Hepatocyte (in vitro differentiated cells): ENCODE measurements around the gene EIF4ENIF1. TPM values are rescaled to one million over a fixed set of nuclear protein-coding genes. Genes with fewer than 3 reads are reported as not detected.
"Not testable (repeated sequence)": the region's sequence is repeated elsewhere in the genome, so short reads cannot be mapped to it uniquely, and the experiment has no call there.

Experiments used
- DNase-seq: peaks from one replicate; pipeline ENCODE4 v3.0.0-alpha.2; 2016; ENCODE audit warnings: low spot score
- H2AFZ ChIP-seq: fragments of 200-600 bp; sonication (generic); 2 replicates; pipeline ENCODE4 v1.6.0; 2016; ENCODE audit warnings: antibody characterized with exemption, mild to moderate bottlenecking
- H3K27ac ChIP-seq: fragments of 200-600 bp; sonication (generic); 2 replicates; pipeline ENCODE4 v1.5.1; 2016; ENCODE audit warnings: mild to moderate bottlenecking
- H3K27me3 ChIP-seq: fragments of 200-600 bp; sonication (generic); 2 replicates; pipeline ENCODE4 v1.6.1; 2016
- H3K36me3 ChIP-seq: fragments of 200-600 bp; sonication (generic); replicated peaks from 2 replicates; pipeline ENCODE4 v1.5.1; 2016; ENCODE audit warnings: low read depth; ENCODE audit not compliant: insufficient read depth
- H3K4me1 ChIP-seq: fragments of 200-600 bp; sonication (generic); 2 replicates; pipeline ENCODE4 v1.5.1; 2016; ENCODE audit warnings: mild to moderate bottlenecking, moderate library complexity; ENCODE audit not compliant: insufficient read depth
- H3K4me2 ChIP-seq: fragments of 200-600 bp; sonication (generic); 2 replicates; pipeline ENCODE4 v1.6.0; 2016
- H3K4me3 ChIP-seq: fragments of 200-600 bp; sonication (generic); 2 replicates; pipeline ENCODE4 v1.5.1; 2016; ENCODE audit warnings: mild to moderate bottlenecking
- H3K79me2 ChIP-seq: fragments of 200-600 bp; sonication (generic); 2 replicates; pipeline ENCODE4 v1.6.0; 2017; ENCODE audit warnings: mild to moderate bottlenecking
- H3K9me2 ChIP-seq: fragments of 200-600 bp; sonication (generic); replicated peaks from 2 replicates; pipeline ENCODE4 v1.6.0; 2017; ENCODE audit warnings: mild to moderate bottlenecking; ENCODE audit not compliant: insufficient read depth
- H3K9me3 ChIP-seq: fragments of 200-600 bp; sonication (generic); 2 replicates; pipeline ENCODE4 v1.5.1; 2016; ENCODE audit warnings: low read depth, mild to moderate bottlenecking
- H4K20me1 ChIP-seq: fragments of 200-600 bp; sonication (generic); 2 replicates; pipeline ENCODE4 v1.6.0; 2016; ENCODE audit warnings: mild to moderate bottlenecking; ENCODE audit not compliant: insufficient read depth, poor library complexity, severe bottlenecking
- EZH2 ChIP-seq: fragments of 200-600 bp; sonication (generic); IDR thresholded peaks from 2 replicates; pipeline ENCODE4 v1.6.1; 2016; ENCODE audit warnings: antibody characterized with exemption, mild to moderate bottlenecking, borderline replicate concordance
- EZH2phosphoT487 ChIP-seq: fragments of 200-600 bp; sonication (generic); IDR thresholded peaks from one replicate; pipeline ENCODE4 v1.6.1; 2018; ENCODE audit warnings: antibody characterized with exemption, mild to moderate bottlenecking, low read depth, moderate library complexity; ENCODE audit not compliant: unreplicated experiment, severe bottlenecking
- WGBS: methylation state at CpG from one replicate; pipeline ENCODE4 v1.1.6; 2016; ENCODE audit warnings: low lambda C conversion rate; ENCODE audit errors: missing lambda C conversion rate; 5-methylcytosine and 5-hydroxymethylcytosine counted together
- polyA plus RNA-seq: library from polyadenylated mRNA; unstranded; fragments of >200 nt; fragmentation: Nextera tagmentation; extraction: Ambion mirVana; gene quantifications from 2 replicates; pipeline ENCODE4 v1.2.1, GENCODE V29; 2016
- total RNA-seq: library from RNA; depleted of rRNA; stranded (reverse); fragments of >200 nt; gene quantifications from 2 replicates; pipeline ENCODE4 v1.2.3, GENCODE V29; 2014
- TF ChIP-seq, protein P1 (sequence below): fragments of 200-600 bp; sonication (generic); IDR thresholded peaks from 2 replicates; pipeline ENCODE4 v1.5.1; 2016; ENCODE audit warnings: antibody characterized with exemption, mild to moderate bottlenecking; ENCODE audit not compliant: poor library complexity

EIF4ENIF1 gene
- total and polyA plus RNA-seq, 2 experiments from 2014 or later = 9.2 to 13.3 TPM

DNA sequence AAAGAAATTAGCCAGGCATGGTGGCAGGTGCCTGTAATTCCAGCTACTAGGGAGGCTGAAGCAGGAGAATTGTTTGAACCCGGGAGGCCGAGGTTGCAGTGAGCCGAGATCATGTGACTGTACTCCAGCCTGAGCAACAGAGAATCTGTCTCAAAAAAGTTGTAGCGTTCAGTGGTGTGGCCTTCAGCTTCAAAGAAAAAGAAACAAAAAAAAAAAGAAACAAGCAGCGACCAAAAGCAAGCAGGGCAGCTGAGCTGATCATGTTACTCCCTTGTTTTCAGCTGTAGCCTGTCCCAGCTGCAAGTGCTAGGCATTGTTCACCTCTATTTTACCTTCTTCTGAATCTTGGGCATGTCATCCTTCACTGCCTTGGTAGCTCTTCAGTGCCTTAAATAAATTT lies 43.7 kb upstream of the EIF4ENIF1 start:
- no peak for DNase-seq
- Histone ChIP-seq H3K9me3 (no peaks in the 10 kb centered on the region), H3K27me3 (no peaks in the 10 kb centered on the region), H3K36me3 (no peaks in the 10 kb centered on the region), H3K27ac (no peak overlapping the region), H3K4me2 (no peak overlapping the region), H3K4me3 (no peak overlapping the region), H3K79me2 (no peaks in the 10 kb centered on the region), H4K20me1 (no peaks in the 10 kb centered on the region), H2AFZ (no peak overlapping the region), H3K4me1 (no peaks in the 10 kb centered on the region), H3K9me2 (no peaks in the 10 kb centered on the region)
- 93% methylated on average over 5 of the region's 5 CpGs for WGBS
- TF ChIP-seq, protein P1, sequence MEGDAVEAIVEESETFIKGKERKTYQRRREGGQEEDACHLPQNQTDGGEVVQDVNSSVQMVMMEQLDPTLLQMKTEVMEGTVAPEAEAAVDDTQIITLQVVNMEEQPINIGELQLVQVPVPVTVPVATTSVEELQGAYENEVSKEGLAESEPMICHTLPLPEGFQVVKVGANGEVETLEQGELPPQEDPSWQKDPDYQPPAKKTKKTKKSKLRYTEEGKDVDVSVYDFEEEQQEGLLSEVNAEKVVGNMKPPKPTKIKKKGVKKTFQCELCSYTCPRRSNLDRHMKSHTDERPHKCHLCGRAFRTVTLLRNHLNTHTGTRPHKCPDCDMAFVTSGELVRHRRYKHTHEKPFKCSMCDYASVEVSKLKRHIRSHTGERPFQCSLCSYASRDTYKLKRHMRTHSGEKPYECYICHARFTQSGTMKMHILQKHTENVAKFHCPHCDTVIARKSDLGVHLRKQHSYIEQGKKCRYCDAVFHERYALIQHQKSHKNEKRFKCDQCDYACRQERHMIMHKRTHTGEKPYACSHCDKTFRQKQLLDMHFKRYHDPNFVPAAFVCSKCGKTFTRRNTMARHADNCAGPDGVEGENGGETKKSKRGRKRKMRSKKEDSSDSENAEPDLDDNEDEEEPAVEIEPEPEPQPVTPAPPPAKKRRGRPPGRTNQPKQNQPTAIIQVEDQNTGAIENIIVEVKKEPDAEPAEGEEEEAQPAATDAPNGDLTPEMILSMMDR = no peak
- TF ChIP-seq EZH2phosphoT487 (no peak), EZH2 (no peak)

DNA sequence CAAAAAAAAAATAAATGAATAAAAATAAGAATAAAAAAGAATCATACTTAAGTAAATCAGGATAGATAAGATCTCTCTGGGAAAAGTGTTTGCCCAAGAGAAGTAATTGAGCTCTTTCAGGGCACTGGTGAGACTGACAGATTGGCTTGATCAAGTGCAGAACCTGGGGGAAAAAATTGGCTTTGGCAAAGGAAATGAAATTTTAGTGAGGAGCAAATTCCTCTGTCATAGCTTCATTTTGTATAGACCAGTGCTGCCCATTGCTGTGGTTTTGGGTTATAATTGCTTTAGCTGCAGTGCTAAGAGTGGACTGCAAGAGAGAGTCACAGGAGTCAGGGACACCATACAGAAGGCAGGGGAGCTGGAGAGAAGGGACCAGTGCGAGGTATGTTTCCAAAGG lies 42.4 kb upstream of the EIF4ENIF1 start:
- H3K27me3 ChIP-seq = no peaks in the 10 kb centered on the region
- no peak overlapping the region for H3K4me3 ChIP-seq
- WGBS = 91% methylated on average over 1 of the region's 1 CpG
- H3K9me2 ChIP-seq = no peaks in the 10 kb centered on the region
- DNase-seq = no peak
- TF ChIP-seq EZH2phosphoT487 = no peak
- TF ChIP-seq EZH2 = no peak
- TF ChIP-seq, protein P1 = no peak
- no peak overlapping the region for H3K4me2 ChIP-seq
- H2AFZ ChIP-seq = no peak overlapping the region
- H3K79me2 ChIP-seq = no peaks in the 10 kb centered on the region
- H3K9me3 ChIP-seq = no peaks in the 10 kb centered on the region
- H4K20me1 ChIP-seq = no peaks in the 10 kb centered on the region
- no peaks in the 10 kb centered on the region for H3K4me1 ChIP-seq
- H3K36me3 ChIP-seq = no peaks in the 10 kb centered on the region
- no peak overlapping the region for H3K27ac ChIP-seq

DNA sequence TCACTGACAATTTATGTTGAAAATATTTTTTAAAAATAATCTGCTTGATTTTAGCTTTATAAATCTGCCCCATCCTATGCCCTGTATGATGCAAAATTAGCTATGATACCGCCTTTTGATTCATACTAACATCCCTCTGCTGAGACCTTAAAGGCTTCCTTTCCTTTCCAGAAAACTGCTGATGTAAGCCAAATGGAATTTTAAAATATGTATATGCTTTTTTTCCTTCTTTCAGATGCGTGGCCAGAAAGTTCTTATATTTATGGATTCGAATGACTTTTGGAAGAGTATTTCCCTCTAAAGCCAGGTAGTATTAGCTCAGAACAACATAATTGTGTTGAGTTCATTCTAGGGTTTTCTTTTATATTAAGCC lies 41.2 kb upstream of the EIF4ENIF1 start:
- no peaks in the 10 kb centered on the region for H3K36me3 ChIP-seq
- DNase-seq = no peak
- H3K9me2 ChIP-seq = no peaks in the 10 kb centered on the region
- no peak overlapping the region for H3K4me3 ChIP-seq
- 76% methylated on average over 3 of the region's 3 CpGs for WGBS
- H2AFZ ChIP-seq = peak overlapping the region; percentile 1
- H4K20me1 ChIP-seq = no peaks in the 10 kb centered on the region
- TF ChIP-seq EZH2 = no peak
- no peak for TF ChIP-seq EZH2phosphoT487
- TF ChIP-seq, protein P1 = no peak
- H3K9me3 ChIP-seq = no peaks in the 10 kb centered on the region
- no peak overlapping the region for H3K4me2 ChIP-seq
- no peaks in the 10 kb centered on the region for H3K27me3 ChIP-seq
- H3K27ac ChIP-seq = peak overlapping the region; percentile 5
- H3K79me2 ChIP-seq = no peaks in the 10 kb centered on the region
- H3K4me1 ChIP-seq = no peaks in the 10 kb centered on the region

DNA sequence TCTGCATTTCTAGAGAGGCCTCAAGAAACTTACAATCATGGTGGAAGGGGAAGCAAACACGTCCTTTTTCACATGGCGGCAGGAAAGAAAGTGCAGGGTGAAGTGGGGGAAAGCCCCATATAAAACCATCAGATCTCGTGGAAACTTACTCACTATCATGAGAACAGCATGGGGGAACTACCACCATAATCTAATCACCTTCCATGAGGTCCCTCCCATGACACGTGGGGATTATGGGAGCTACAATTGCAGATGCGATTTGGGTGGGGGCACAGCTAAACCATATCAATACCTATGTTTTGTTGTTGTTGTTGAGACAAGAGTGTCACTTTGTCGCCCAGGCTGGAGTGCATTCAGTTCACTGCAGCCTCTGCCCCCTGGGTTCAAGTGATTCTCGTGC lies 36.6 kb upstream of the EIF4ENIF1 start:
- no peaks in the 10 kb centered on the region for H3K27me3 ChIP-seq
- H3K9me3 ChIP-seq = no peaks in the 10 kb centered on the region
- WGBS = 93% methylated on average over 7 of the region's 7 CpGs
- no peaks in the 10 kb centered on the region for H3K4me1 ChIP-seq
- no peak overlapping the region for H3K4me2 ChIP-seq
- no peaks in the 10 kb centered on the region for H3K36me3 ChIP-seq
- H4K20me1 ChIP-seq = no peaks in the 10 kb centered on the region
- H3K4me3 ChIP-seq = no peak overlapping the region
- H2AFZ ChIP-seq = no peak overlapping the region
- H3K27ac ChIP-seq = no peak overlapping the region
- no peaks in the 10 kb centered on the region for H3K79me2 ChIP-seq
- H3K9me2 ChIP-seq = no peaks in the 10 kb centered on the region
- DNase-seq = no peak
- no peak for TF ChIP-seq EZH2
- TF ChIP-seq, protein P1 = no peak
- no peak for TF ChIP-seq EZH2phosphoT487

DNA sequence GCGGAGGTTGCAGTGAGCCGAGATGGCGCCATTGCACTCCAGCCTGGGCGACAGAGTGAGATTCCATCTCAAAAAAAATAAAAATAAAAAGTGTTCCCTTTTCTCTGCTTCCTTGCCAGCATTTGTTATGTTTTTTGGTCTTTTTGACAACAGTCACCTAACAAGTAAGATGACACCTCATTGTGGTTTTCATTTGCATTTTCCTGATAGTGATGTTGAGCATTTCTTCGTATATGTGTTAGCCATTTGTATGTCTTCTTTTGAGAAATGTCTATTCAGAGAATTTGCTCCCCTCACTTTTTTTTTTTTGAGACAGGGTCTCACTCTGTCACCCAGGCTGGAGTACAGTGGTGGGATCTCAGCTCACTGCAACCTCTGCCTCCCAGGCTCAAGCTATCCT lies 34.5 kb upstream of the EIF4ENIF1 start:
- H3K4me2 ChIP-seq, H3K27ac ChIP-seq, H4K20me1 ChIP-seq, H3K27me3 ChIP-seq, H3K79me2 ChIP-seq, H3K4me1 ChIP-seq, H2AFZ ChIP-seq, H3K36me3 ChIP-seq, DNase-seq, H3K4me3 ChIP-seq, H3K9me2 ChIP-seq, H3K9me3 ChIP-seq: not testable (repeated sequence)
- 95% methylated on average over 5 of the region's 5 CpGs for WGBS
